IPS-18a (cell line): ENCODE data around the gene CCT6A.
"Not testable (repeated sequence)": the region's sequence is repeated elsewhere in the genome, so short reads cannot be mapped to it uniquely, and the experiment has no call there.

Source experiments
- H3K27ac ChIP-seq: one replicate; pipeline ENCODE4 v1.5.1; 2013; ENCODE audit warnings: low read length
- H3K27me3 ChIP-seq: one replicate; pipeline ENCODE4 v1.6.1; 2013; ENCODE audit warnings: mild to moderate bottlenecking, low read length; ENCODE audit not compliant: control insufficient read depth, insufficient read depth
- H3K36me3 ChIP-seq: one replicate; pipeline ENCODE4 v1.6.1; 2013; ENCODE audit warnings: low read depth, low read length; ENCODE audit not compliant: control insufficient read depth
- H3K4me1 ChIP-seq: one replicate; pipeline ENCODE4 v1.6.1; 2013; ENCODE audit warnings: low read depth, low read length; ENCODE audit not compliant: control insufficient read depth
- H3K4me3 ChIP-seq: one replicate; pipeline ENCODE4 v1.5.1; 2013; ENCODE audit warnings: low read length
- H3K9ac ChIP-seq: one replicate; pipeline ENCODE4 v1.6.1; 2013; ENCODE audit warnings: mild to moderate bottlenecking, low read length, moderate library complexity
- H3K9me3 ChIP-seq: one replicate; pipeline ENCODE4 v1.6.1; 2013; ENCODE audit warnings: low read depth, low read length; ENCODE audit not compliant: control insufficient read depth

Gene CCT6A, protein sequence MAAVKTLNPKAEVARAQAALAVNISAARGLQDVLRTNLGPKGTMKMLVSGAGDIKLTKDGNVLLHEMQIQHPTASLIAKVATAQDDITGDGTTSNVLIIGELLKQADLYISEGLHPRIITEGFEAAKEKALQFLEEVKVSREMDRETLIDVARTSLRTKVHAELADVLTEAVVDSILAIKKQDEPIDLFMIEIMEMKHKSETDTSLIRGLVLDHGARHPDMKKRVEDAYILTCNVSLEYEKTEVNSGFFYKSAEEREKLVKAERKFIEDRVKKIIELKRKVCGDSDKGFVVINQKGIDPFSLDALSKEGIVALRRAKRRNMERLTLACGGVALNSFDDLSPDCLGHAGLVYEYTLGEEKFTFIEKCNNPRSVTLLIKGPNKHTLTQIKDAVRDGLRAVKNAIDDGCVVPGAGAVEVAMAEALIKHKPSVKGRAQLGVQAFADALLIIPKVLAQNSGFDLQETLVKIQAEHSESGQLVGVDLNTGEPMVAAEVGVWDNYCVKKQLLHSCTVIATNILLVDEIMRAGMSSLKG

DNA sequence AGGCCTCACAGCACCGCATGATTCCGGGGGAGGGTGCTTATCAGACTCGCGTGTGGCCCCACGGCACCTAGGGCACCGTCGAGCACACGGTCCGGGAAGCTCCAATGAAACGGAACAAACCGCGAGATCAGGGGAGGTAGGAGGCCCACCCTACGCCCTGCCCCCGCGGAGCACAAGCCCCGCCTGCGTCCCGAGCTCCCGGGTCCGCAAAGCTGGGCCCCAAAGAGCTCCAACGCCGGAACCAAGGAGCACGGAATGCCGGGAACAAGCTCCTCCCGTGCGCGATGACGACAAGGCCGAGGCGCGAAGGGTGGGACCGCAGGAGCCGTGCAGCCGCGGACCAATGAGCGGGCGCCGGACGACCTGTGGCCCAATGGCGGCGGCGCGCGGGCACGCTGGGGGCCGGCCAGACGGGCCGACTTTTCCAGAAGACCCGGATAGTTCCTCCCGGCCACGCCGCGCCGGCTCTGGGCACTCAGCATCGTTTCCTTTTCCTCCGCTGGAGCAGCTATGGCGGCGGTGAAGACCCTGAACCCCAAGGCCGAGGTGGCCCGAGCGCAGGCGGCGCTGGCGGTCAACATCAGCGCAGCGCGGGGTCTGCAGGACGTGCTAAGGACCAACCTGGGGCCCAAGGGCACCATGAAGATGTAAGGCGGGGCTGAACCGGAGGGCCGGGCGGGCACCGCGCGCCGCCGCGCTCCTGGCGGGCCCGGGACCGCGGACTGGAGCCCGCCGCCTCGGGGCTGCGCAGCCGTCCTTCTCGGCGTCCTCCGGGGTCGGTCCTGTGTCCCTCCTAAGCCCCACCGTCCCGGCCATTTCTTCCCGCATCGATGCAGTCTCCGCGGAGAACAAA lies at the start of gene CCT6A, which contains the start of gene PSPH:
TSS of gene CCT6A (plus strand) at position 427 of the 853 bp plus-strand sequence. CDS start at position 511, 84 bp downstream.
TSS of gene PSPH (minus strand) at position 106 of the 853 bp plus-strand sequence. CDS start 30,232 bp downstream, outside the sequence.
- H3K9ac ChIP-seq = peak within 1 kb of the TSS; percentile 85
- peak within 1 kb of the TSS; percentile 94 for H3K27ac ChIP-seq
- H3K4me3 ChIP-seq = peak within 1 kb of the TSS; percentile 71
- H3K4me1 ChIP-seq = peaks cover 12% of the 10 kb centered on the region
- no peaks in the 10 kb centered on the region for H3K27me3 ChIP-seq
- peaks cover 39% of the 10 kb centered on the region for H3K36me3 ChIP-seq
- no peaks in the 10 kb centered on the region for H3K9me3 ChIP-seq

DNA sequence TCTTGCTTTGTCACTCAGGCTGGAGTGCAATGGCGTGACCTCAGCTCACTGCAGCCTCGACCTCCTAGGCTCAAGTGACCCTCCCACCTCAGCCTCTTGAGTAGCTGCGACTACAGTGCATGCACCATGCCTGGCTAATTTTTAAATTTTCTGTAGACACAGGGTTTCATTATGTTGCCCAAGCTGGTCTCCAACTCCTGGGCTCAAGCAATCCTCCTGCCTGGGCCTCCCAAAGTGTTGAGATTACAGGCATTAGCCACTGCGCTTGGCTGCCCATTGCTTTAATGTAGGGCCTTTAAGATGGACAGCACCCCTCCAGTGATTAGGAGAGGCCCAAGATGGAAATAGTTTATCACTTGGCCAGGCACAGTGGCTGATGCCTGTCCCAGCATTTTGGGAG lies 47.8 kb upstream of the CCT6A start:
- Histone ChIP-seq H3K4me3 (no peak overlapping the region), H3K9me3 (no peaks in the 10 kb centered on the region), H3K27ac (no peak overlapping the region), H3K36me3 (peaks cover 3% of the 10 kb centered on the region), H3K27me3 (no peaks in the 10 kb centered on the region), H3K9ac (no peak overlapping the region), H3K4me1 (no peaks in the 10 kb centered on the region)

DNA sequence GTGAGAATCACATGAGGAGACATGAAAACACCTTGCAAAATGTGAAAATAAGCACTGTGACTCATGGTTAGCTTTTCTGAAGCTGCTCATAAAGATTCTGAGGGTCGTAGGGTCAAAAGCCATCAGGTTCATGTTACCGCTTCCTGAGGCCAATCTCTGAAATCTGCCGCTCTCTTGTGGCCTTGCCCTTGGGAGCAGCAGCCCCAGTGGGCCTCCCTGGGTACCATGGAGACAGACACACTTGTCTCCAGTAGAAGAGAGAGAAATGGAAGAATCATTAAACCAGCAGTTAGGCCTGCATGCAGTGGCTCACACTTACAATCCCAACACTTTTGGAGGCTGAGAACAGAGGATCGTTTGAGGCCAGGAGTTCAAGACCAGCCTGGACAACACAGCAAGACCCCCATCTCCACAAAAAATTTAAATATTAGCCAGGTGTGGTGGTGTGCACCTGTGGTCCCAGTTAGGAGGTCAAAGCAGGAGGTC lies 44.4 kb upstream of the CCT6A start:
- Histone ChIP-seq H3K4me3 (no peak overlapping the region), H3K36me3 (peaks cover 6% of the 10 kb centered on the region), H3K9me3 (no peaks in the 10 kb centered on the region), H3K27ac (no peak overlapping the region), H3K4me1 (no peaks in the 10 kb centered on the region), H3K27me3 (no peaks in the 10 kb centered on the region), H3K9ac (no peak overlapping the region)

DNA sequence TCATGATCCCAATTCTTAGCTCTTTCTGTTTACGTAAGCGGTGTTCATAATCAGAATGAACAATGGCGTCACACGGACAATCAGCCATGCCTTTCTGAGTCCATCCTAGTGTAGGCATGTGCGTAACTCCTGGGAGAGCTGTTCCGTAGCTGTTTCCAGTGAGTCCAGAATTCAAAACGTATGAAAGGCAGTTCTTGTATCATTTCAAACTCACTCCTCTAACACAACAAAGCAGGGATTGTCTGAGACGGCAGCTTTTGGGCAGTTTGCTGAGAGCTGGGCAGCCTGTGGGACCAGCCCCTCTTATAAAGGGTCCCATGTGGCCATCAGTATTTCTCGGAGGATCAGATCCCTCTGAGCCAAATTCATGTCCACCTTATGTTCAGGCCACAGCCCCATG lies 43.7 kb upstream of the CCT6A start:
- no peak overlapping the region for H3K27ac ChIP-seq
- no peaks in the 10 kb centered on the region for H3K9me3 ChIP-seq
- H3K36me3 ChIP-seq = peaks cover 6% of the 10 kb centered on the region
- H3K4me1 ChIP-seq = no peaks in the 10 kb centered on the region
- no peak overlapping the region for H3K9ac ChIP-seq
- no peaks in the 10 kb centered on the region for H3K27me3 ChIP-seq
- H3K4me3 ChIP-seq = no peak overlapping the region

DNA sequence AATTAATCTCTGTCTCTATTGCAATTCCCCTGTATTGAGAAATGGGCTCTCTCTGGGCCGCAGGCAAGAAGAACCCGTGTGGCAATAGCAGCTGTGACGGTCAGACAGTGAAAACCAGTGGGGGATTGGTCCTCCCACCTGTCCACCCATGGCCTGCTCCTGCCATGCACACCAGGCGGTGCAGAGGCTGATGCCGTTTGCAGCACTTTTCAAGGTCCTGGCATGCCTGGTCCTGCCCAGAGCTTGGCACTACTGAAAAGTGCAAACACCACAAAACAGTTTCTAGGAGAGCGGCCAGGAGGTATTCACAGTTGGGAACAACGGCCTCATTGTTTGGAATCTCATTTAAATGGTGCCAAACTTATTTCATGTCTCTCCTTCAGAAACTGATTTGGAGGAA lies 41.9 kb upstream of the CCT6A start:
- no peaks in the 10 kb centered on the region for H3K9me3 ChIP-seq
- no peak overlapping the region for H3K27ac ChIP-seq
- no peak overlapping the region for H3K4me3 ChIP-seq

DNA sequence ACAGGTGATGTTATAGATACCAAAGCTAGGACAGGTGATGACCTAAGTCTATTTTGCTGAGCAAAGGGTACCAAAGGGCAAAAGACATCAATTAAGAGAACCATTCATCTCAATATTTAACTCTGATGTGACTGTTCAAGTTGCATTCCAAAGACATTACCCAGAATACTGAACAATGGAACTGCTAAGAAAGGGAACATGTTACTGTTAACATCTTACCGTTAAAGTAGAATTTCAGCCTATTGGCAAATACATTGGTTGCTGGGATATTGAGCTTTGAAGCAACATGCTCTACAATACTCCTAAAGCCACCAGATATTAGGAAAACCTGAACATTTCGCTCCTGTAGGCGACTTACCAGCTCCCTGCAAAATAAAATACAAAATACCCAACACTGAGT lies 34.5 kb upstream of the CCT6A start:
- H3K36me3 ChIP-seq = peaks cover 51% of the 10 kb centered on the region
- not testable (repeated sequence) for H3K4me1 ChIP-seq, H3K27ac ChIP-seq, H3K4me3 ChIP-seq, H3K9me3 ChIP-seq, H3K9ac ChIP-seq, H3K27me3 ChIP-seq

More for the DNA sequence above, 41.9 kb upstream of the CCT6A start:
- H3K36me3 ChIP-seq = peaks cover 19% of the 10 kb centered on the region
- no peaks in the 10 kb centered on the region for H3K4me1 ChIP-seq
- no peak overlapping the region for H3K9ac ChIP-seq
- no peaks in the 10 kb centered on the region for H3K27me3 ChIP-seq

DNA sequence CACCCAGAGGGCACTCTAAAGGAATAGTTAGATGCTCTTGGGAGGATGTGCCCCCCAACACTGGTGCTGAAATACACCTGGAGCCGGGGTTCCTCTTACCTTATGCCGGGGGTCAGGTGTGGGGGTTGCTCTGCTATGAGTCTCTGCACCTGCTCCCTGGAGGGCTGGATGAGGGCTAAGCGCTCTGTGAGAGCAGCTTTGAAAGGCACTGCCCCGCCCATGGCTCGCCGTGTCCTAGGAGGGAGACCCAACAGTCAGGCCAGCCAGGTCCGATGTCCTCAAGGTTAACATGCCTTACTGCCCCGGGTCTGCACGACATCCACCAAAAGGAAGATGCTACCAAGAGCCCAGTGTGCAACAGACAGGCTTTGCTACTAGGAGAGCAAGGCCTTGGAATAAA lies 32.1 kb upstream of the CCT6A start:
- Histone ChIP-seq H3K9ac (no peak overlapping the region), H3K4me3 (no peak overlapping the region), H3K27me3 (no peaks in the 10 kb centered on the region), H3K4me1 (no peaks in the 10 kb centered on the region), H3K27ac (no peak overlapping the region), H3K36me3 (peaks cover 38% of the 10 kb centered on the region), H3K9me3 (no peaks in the 10 kb centered on the region)

DNA sequence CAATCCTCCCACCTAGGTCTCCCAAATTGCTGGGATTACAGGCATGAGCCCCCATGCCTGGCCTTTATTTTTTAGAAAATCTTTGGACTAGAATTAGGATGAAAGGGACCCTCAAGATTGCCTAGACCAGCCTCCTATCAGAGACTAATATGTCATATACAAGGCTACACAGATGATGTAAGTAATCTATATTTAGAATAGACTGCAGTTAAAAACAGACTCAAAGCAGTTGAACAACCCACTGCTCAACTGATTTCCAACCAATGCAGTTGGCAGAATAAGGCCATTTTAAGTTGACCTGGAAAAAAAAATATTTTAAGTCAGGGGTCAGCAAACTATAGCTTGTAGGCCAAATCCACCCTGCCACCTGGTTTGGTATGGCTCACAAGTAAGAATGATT lies 28.1 kb upstream of the CCT6A start:
- Histone ChIP-seq H3K27me3 (no peaks in the 10 kb centered on the region), H3K36me3 (peaks cover 35% of the 10 kb centered on the region), H3K4me1 (no peaks in the 10 kb centered on the region), H3K9ac (no peak overlapping the region), H3K9me3 (no peaks in the 10 kb centered on the region), H3K4me3 (no peak overlapping the region), H3K27ac (no peak overlapping the region)

DNA sequence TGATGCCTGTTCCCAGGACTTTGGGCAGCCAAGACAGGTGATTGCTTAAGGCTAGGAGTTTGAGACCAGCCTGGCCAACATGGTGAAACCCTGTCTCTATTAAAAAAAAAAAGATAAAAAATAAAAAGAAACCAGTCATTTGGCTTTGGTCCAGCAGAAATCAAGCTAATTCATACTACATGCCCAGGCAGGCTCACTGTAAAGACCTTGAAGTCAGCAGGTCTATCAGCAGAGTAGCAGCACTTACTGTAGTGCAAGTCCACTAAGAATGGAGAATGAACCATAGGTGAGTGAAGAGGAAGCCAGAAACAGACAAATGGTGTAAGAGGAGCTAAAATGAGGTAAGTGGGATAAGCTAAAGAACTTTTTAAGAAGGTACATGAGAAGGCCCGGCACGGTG lies 25.0 kb upstream of the CCT6A start:
- Histone ChIP-seq H3K9me3 (no peaks in the 10 kb centered on the region), H3K27me3 (no peaks in the 10 kb centered on the region), H3K4me3 (no peak overlapping the region), H3K27ac (no peak overlapping the region), H3K36me3 (peaks cover 37% of the 10 kb centered on the region), H3K9ac (no peak overlapping the region), H3K4me1 (no peaks in the 10 kb centered on the region)

DNA sequence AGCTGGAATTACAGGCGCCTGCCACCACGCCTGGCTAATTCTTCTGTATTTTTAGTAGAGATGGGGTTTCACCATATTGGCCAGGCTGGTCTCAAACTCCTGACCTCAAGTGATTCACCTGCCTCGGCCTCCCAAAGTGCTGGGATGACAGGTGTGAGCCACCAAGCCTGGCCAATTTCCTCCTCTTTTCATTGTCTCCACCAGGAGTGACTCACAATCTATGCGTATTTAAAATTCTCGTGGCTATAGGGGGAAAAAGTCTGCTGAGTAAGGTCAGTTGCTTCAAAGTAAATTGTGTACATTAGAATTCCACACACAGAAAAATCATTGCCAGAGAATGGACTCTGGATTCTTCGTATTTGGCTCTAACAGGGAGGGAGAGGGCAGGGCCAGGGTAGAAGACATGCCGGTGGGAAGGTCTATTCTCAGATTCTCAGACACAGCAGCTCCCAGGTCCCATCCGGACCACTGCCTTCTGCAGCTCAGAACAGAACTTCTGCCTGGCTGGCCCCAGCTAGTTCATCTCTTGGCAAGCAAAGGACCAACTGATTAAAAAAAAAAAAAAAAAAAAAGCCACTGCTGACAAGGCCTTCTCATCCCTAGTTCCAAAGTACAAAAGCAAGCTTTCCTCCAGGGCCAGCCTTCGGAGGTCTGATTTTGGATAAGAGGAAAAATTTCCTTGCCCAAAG lies 22.5 kb upstream of the CCT6A start:
- H3K4me1 ChIP-seq = no peaks in the 10 kb centered on the region
- H3K27ac ChIP-seq = no peak overlapping the region
- H3K4me3 ChIP-seq = no peak overlapping the region
- H3K27me3 ChIP-seq = no peaks in the 10 kb centered on the region
- H3K9ac ChIP-seq = no peak overlapping the region
- H3K36me3 ChIP-seq = peaks cover 40% of the 10 kb centered on the region
- no peaks in the 10 kb centered on the region for H3K9me3 ChIP-seq

DNA sequence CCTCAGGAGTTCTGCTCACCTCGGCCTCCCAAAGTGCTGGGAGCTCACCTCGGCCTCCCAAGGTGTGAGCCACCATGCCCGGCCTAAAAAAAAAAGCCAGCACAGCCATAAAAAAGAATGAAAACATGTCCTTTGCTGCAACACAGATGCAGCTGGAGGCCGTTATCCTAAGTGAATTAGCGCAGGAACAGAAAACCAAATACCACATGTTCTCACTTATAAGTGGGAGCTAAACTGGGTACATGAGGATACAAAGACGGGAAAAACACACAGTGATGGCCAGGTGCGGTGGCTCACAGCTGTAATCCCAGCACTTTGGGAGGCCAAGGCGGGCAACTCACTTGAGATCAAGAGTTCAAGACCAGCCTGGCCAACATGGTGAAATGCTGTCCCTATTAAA lies 21.2 kb upstream of the CCT6A start:
- H3K36me3 ChIP-seq = peaks cover 39% of the 10 kb centered on the region
- H3K27ac ChIP-seq = no peak overlapping the region
- H3K9ac ChIP-seq = no peak overlapping the region
- H3K4me1 ChIP-seq = no peaks in the 10 kb centered on the region
- no peak overlapping the region for H3K4me3 ChIP-seq
- H3K9me3 ChIP-seq = no peaks in the 10 kb centered on the region
- no peaks in the 10 kb centered on the region for H3K27me3 ChIP-seq
